ENCODE data around the gene NR4A1. TPM values are rescaled to one million over a fixed set of nuclear protein-coding genes. Genes with fewer than 3 reads are reported as not detected.
A peak's percentile ranks its signal among the peaks of the same experiment; 100 is the strongest.

Gene NR4A1
- total RNA-seq, 1 donor from 2014 or later: 24.2 TPM

DNA sequence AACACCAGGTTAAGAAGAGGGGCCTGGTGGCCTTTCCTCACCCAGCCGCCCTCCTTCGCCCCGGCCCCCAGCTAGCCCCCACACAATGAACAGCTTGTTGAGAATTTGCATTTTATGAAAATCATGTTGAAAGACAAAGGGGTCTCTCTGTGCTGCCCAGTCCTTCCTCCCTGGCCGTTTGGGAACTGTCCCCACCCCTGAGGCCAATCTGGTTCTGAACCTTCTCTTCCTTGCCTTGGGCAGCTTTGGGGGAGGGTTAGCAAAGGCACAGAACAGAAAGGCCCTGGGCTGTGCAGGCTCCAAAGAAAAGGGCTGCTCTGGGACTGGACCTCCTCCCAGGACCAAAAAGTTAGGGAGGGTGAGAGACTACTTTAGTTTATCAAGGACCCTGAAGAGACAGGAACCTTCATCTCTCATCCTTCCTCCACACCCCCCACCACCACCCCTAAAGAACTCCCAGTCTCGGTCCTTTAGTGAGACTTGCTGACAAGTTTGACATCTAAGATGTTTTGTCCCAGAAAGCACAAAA lies 43.2 kb upstream of the NR4A1 start:
- Mint-ChIP-seq H3K27ac (peak overlapping the region; percentile 85), H3K36me3 (ENCODE audit: low read depth) (peaks cover 37% of the 10 kb centered on the region), H3K9me3 (no peaks in the 10 kb centered on the region), H3K4me3 (peak overlapping the region; percentile 94), H3K4me1 (peaks cover 44% of the 10 kb centered on the region), H3K27me3 (no peaks in the 10 kb centered on the region)
- intact Hi-C loops (cut with micrococcal nuclease): no loop called here
- CTCF ChIA-PET: interaction anchor here (2.0 to 9.6 kb wide), 2 partner anchors 14 to 15 kb away, joined by 6 to 306 read pairs; no protein-coding TSS in a partner anchor
- POLR2A ChIA-PET: interaction anchor here (0.6 to 10.6 kb wide), 5 partner anchors 15 to 1895 kb away, joined by 4 to 217 read pairs (median 18); partner anchors contain the start of gene NR4A1
- no peak for DNase-seq
- ATAC-seq (ENCODE audit: low read depth): no peak
- TF ChIP-seq, protein P1, sequence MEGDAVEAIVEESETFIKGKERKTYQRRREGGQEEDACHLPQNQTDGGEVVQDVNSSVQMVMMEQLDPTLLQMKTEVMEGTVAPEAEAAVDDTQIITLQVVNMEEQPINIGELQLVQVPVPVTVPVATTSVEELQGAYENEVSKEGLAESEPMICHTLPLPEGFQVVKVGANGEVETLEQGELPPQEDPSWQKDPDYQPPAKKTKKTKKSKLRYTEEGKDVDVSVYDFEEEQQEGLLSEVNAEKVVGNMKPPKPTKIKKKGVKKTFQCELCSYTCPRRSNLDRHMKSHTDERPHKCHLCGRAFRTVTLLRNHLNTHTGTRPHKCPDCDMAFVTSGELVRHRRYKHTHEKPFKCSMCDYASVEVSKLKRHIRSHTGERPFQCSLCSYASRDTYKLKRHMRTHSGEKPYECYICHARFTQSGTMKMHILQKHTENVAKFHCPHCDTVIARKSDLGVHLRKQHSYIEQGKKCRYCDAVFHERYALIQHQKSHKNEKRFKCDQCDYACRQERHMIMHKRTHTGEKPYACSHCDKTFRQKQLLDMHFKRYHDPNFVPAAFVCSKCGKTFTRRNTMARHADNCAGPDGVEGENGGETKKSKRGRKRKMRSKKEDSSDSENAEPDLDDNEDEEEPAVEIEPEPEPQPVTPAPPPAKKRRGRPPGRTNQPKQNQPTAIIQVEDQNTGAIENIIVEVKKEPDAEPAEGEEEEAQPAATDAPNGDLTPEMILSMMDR (IDR thresholded peaks at IDR 0.05): no peak

DNA sequence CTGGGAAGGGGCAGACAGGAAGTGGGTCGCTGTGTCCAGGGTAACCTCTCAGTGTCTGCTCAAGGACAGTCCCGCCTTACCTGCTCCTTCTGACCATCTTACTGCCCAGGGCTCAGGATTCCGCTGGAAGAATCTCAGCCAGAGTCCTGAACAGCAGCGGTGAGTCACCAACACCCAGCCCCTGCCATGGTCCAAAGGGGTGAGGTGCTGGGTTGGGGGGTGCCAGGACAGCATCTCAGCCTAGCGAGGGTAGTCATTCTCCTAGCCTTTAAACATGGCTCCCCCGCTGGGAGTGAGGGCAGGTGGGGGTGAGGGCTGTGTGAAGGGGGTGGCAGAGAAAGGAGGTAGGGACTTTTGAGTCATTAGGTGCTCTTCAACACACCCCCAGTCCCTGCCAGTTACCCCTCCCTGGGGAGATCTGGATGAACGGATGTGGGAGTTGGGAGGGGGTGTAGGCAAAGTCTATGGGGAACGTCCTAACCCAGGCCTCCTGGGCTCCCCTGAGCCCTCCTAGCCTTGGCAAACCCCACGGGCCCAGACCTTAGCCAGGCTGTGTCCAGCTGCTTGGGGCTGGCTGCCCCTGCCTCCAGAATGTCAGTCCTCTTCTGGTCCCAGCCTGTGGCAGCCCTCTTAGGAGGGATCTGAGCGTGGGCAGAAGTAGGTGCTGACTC lies 42.0 kb upstream of the NR4A1 start:
- no peaks in the 10 kb centered on the region for H3K9me3 Mint-ChIP-seq
- no peak for ATAC-seq (ENCODE audit: low read depth)
- peaks cover 48% of the 10 kb centered on the region for H3K36me3 Mint-ChIP-seq (ENCODE audit: low read depth)
- no peak for DNase-seq
- peaks cover 44% of the 10 kb centered on the region for H3K4me1 Mint-ChIP-seq
- TF ChIP-seq, protein P1 (IDR thresholded peaks at IDR 0.05): no peak
- peak overlapping the region; percentile 94 for H3K4me3 Mint-ChIP-seq
- ChIA-PET POLR2A (interaction anchor here (0.6 to 10.6 kb wide), 4 partner anchors 13 to 1172 kb away, joined by 3 to 217 read pairs (median 4); no protein-coding TSS in a partner anchor), CTCF (interaction anchor here (2.0 to 9.6 kb wide), 2 partner anchors 13 to 16 kb away, joined by 6 to 306 read pairs; no protein-coding TSS in a partner anchor)
- no peaks in the 10 kb centered on the region for H3K27me3 Mint-ChIP-seq
- H3K27ac Mint-ChIP-seq: peak overlapping the region; percentile 85
- intact Hi-C loops (cut with micrococcal nuclease): no loop called here

DNA sequence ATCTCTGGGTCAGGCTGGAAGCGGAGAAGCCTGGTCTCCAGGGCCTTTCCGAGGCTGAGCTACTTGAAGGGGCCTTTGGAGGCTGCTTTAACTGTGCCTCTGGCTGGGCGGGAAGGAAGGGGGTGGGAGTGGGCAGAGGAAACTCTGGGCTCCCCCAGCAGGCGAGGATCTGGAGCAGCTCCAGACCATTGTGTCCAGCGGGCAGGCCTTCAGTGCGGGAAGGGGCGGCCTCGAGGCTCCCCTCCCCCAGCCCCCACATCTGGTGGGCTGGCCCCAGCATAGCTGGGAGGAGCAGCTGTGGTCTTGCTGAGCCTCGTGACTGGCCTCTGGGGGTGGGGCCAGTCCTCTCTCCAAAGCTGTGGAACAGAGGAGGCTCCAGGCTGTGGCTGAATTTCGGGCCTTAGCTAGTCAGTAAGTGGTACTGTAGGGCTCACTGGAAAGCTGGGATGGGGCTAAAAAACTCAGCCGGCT lies 41.1 kb upstream of the NR4A1 start:
- DNase-seq (no peak), ATAC-seq (ENCODE audit: low read depth) (no peak)
- peak overlapping the region; percentile 41 for H3K27ac Mint-ChIP-seq
- TF ChIP-seq, protein P1 (IDR thresholded peaks at IDR 0.05): no peak
- H3K9me3 Mint-ChIP-seq: no peaks in the 10 kb centered on the region
- peaks cover 51% of the 10 kb centered on the region for H3K36me3 Mint-ChIP-seq (ENCODE audit: low read depth)
- POLR2A ChIA-PET: interaction anchor here (0.6 to 10.6 kb wide), 4 partner anchors 13 to 1171 kb away, joined by 3 to 217 read pairs (median 4); no protein-coding TSS in a partner anchor
- CTCF ChIA-PET: interaction anchor here (1.4 to 9.6 kb wide), 2 partner anchors 12 to 17 kb away, joined by 6 to 306 read pairs; no protein-coding TSS in a partner anchor
- intact Hi-C loops (cut with micrococcal nuclease): no loop called here
- H3K27me3 Mint-ChIP-seq: no peaks in the 10 kb centered on the region
- H3K4me1 Mint-ChIP-seq: peaks cover 35% of the 10 kb centered on the region
- no peak overlapping the region for H3K4me3 Mint-ChIP-seq

DNA sequence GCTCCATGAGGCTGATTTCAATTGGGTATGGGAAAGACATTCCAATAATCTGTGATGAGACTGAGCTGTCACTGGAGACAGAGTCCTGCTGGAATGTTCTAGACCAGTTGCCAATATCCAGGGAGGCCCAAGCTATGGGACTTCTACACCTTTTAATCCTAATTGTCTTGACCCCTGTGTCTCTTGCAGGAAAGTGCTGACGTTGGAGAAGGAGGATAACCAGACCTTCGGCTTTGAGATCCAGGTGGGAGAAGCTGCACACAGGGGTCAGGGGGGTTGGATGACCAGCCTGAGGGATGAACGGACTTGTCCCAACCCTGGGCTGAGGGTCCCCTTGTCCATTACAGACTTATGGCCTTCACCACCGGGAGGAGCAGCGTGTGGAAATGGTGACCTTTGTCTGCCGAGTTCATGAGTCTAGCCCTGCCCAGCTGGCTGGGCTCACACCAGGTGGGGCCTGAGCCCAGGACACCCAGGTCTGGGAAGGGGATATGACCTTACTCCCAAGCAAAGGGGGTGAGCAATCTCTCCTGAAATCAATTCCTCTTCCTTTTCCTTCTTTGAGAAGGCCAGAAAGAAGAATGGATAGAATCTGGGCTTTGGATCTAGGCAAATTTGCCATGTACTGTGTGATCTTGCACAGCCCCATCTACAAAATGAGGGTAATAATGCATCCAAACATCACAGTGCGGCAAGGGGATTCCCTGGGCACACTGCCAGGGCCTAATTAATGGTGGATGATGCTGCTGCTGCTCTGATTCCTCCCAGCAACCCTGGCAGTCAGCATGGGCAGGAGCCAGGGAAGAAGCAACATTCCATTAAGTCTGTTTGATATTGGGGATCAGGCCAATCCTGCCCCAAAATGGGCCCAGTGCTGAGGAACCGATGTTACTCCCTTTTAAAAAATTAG lies 40.3 kb upstream of the NR4A1 start:
- TF ChIP-seq, protein P1 (IDR thresholded peaks at IDR 0.05): no peak
- no peak for DNase-seq
- no peak for ATAC-seq (ENCODE audit: low read depth)
- Mint-ChIP-seq H3K27ac (no peak overlapping the region), H3K9me3 (no peaks in the 10 kb centered on the region), H3K4me1 (peaks cover 30% of the 10 kb centered on the region), H3K27me3 (no peaks in the 10 kb centered on the region), H3K4me3 (no peak overlapping the region), H3K36me3 (ENCODE audit: low read depth) (peaks cover 57% of the 10 kb centered on the region)
- intact Hi-C loops (cut with micrococcal nuclease): no loop called here
- ChIA-PET CTCF (interaction anchor here (1.4 to 9.6 kb wide), 3 partner anchors 11 to 18 kb away, joined by 4 to 306 read pairs (median 6); no protein-coding TSS in a partner anchor), POLR2A (interaction anchor here (10.6 kb wide), 1 partner anchor 12 kb away, joined by 217 read pairs; no protein-coding TSS in a partner anchor)
